ENCODE measurements around the gene XCR1. TPM values are rescaled to one million over a fixed set of nuclear protein-coding genes. Genes with fewer than 3 reads are reported as not detected.

Gene XCR1, protein sequence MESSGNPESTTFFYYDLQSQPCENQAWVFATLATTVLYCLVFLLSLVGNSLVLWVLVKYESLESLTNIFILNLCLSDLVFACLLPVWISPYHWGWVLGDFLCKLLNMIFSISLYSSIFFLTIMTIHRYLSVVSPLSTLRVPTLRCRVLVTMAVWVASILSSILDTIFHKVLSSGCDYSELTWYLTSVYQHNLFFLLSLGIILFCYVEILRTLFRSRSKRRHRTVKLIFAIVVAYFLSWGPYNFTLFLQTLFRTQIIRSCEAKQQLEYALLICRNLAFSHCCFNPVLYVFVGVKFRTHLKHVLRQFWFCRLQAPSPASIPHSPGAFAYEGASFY
- 0.05 TPM in 1 of 2 replicates, not detected in the other for total RNA-seq

DNA sequence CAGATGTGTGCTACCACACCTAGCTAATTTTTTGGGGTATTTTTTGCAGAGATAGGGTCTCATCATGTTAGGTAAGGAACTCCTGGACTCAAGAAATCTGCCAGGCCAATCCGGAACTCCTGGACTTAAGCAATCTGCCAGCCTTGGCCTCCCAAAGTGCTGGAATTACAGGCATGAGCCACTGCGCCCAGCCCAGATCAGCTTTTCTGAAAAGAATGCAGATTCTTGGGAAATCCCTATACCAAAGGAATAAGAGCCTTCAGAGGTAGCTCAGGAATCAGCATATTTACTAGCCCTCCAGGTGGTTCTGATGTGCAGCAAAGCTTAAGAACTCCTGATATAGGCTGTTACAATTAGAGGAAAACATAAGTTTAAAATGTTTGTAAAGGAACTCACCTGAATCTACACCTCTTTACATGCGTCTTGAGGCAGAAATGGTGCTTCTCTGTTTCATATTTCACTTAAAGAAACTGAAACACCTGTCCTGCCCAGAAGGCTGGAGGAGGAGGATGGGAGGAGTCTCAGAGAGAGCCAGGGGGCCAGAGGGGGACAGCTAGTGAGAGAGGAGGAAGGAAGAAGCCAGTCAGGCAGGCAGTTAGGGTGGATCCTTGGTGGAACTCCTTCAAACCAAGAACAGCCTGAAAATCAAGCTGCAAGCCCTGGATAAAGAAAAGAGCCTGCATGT lies at the start of gene XCR1:
TSS of gene XCR1 (minus strand) at position 463 of the 685 bp plus-strand sequence. CDS start 5,536 bp downstream, outside the sequence.
- peaks cover 7% of the 10 kb centered on the region for H3K36me3 Mint-ChIP-seq (ENCODE audit: low read depth)
- intact Hi-C loops (cut with micrococcal nuclease), result no loop called here

DNA sequence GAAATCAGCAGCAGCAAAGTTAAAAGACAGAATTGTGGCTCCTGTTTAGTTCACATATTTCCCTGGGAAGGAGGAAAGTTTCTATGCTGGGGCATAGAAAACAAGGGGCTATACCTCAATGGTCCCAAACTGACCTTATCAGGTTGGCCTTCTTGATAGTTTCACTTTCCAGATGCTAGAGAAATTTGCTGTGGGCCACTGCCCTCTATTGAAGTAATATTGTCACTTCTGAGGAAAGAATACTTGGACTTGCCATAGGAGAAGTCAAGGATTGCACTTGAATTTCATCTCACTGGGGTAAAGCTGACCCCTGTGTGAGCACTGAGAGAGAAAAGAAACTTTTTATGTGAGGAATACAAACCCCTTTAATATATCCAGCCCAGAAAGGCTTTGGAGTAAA lies 49.3 kb upstream of the XCR1 start:
- peaks cover 13% of the 10 kb centered on the region for H3K9me3 Mint-ChIP-seq
- no peak overlapping the region for H3K27ac Mint-ChIP-seq
- peaks cover 36% of the 10 kb centered on the region for H3K4me1 Mint-ChIP-seq
- peak; percentile 68 for DNase-seq
- peaks cover 18% of the 10 kb centered on the region for H3K27me3 Mint-ChIP-seq
- H3K36me3 Mint-ChIP-seq (ENCODE audit: low read depth), result peaks cover 12% of the 10 kb centered on the region
- H3K4me3 Mint-ChIP-seq, result no peak overlapping the region
- intact Hi-C loops (cut with micrococcal nuclease), result loop anchor here (5.0 kb wide), 1 partner anchor 564 kb away; no protein-coding TSS in a partner anchor

More for the DNA sequence above, at the start of gene XCR1:
- Mint-ChIP-seq H3K9me3 (peaks cover 9% of the 10 kb centered on the region), H3K27ac (peak within 1 kb of the TSS; percentile 36), H3K4me3 (no peak within 1 kb of the TSS), H3K4me1 (peaks cover 4% of the 10 kb centered on the region), H3K27me3 (peaks cover 18% of the 10 kb centered on the region)
- peak; percentile 43 for DNase-seq

DNA sequence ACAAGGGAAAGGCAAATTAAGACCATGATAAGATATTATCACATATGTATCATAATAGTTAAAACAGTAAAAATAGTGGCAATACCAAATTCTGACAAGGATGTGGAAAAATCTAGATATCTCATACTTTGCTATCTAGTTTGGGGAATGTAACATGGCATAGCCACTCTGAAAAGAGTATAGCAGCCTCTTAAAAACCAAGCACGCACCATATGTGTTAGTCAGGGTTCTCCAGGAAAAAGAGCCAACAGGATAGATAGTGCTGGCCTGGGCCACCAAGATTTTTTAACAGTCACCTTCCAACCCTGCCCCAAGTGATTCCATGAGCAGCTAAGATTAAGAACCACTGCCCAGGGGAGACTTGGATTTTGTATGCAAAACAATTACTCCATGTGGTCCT lies 48.5 kb upstream of the XCR1 start:
- peaks cover 19% of the 10 kb centered on the region for H3K36me3 Mint-ChIP-seq (ENCODE audit: low read depth)
- H3K4me3 Mint-ChIP-seq, result no peak overlapping the region
- no peak for DNase-seq
- H3K4me1 Mint-ChIP-seq, result peaks cover 42% of the 10 kb centered on the region
- peaks cover 20% of the 10 kb centered on the region for H3K9me3 Mint-ChIP-seq
- intact Hi-C loops (cut with micrococcal nuclease), result loop anchor here (5.0 kb wide), 1 partner anchor 564 kb away; no protein-coding TSS in a partner anchor
- no peak overlapping the region for H3K27ac Mint-ChIP-seq
- peaks cover 20% of the 10 kb centered on the region for H3K27me3 Mint-ChIP-seq

DNA sequence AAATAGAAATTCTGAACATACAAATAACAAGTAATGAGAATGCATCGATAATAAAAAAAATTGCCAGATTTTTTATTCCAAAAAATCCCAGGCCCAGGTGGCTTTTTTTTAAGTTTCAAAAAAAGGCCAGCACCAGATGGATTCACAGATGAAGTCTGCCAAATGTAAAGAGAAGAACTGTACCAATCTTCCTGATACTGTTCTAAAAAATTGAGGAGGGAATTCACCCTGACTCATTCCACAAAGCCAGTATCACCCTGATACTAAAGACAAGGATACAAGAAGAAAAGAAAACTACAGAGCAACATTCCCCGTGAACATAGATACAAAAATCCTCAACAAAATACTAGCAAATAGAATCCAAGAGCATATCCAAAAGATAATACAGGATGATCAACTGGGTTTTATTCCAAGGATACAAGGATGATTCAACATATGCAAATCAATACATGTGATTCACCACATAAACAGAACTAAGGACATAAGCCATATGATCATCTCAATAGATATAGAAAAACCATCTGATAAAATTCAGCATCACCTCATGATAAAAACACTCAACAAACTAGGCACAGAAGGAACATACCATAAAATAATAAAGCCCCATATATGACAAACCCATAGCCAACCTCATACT lies 44.1 kb upstream of the XCR1 start:
- Mint-ChIP-seq H3K4me3 (peak overlapping the region; percentile 47), H3K4me1 (peaks cover 56% of the 10 kb centered on the region), H3K27me3 (peaks cover 36% of the 10 kb centered on the region), H3K27ac (peak overlapping the region; percentile 68), H3K9me3 (peaks cover 21% of the 10 kb centered on the region), H3K36me3 (ENCODE audit: low read depth) (peaks cover 20% of the 10 kb centered on the region)
- intact Hi-C loops (cut with micrococcal nuclease), result loop anchor here (1.0 to 2.0 kb wide), 5 partner anchors 53 to 211 kb away; partner anchors contain the start of gene CXCR6
- no peak for DNase-seq

DNA sequence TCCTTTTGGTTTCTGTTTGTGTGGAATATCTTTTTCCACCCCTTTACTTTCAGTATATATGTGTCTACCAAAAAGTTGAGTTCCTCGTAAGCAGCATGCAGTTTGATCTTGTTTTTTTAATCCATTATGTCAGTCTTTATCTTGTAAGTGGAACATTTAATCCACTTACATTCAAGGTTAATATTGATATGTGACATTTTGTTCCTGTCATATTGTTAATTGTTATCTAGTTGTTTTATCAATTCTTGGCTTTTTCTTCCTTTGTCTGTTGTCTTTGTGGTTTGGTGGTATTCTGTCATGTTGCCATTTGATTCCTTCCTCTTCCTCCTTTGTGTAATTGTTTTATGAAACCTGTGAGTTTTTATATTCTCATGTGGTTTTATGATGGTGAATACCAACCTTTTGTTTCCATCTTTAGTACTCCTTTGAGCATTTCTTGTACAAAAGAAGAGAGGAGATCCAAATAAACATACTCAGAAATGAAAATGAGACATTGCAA lies 43.4 kb upstream of the XCR1 start:
- intact Hi-C loops (cut with micrococcal nuclease), result loop anchor here (1.0 to 2.0 kb wide), 7 partner anchors 52 to 210 kb away; partner anchors contain the start of gene CXCR6
- Mint-ChIP-seq H3K27ac (peak overlapping the region; percentile 68), H3K36me3 (ENCODE audit: low read depth) (peaks cover 20% of the 10 kb centered on the region), H3K9me3 (peaks cover 21% of the 10 kb centered on the region), H3K4me3 (peak overlapping the region; percentile 47), H3K27me3 (peaks cover 39% of the 10 kb centered on the region), H3K4me1 (peaks cover 58% of the 10 kb centered on the region)
- DNase-seq, result no peak

DNA sequence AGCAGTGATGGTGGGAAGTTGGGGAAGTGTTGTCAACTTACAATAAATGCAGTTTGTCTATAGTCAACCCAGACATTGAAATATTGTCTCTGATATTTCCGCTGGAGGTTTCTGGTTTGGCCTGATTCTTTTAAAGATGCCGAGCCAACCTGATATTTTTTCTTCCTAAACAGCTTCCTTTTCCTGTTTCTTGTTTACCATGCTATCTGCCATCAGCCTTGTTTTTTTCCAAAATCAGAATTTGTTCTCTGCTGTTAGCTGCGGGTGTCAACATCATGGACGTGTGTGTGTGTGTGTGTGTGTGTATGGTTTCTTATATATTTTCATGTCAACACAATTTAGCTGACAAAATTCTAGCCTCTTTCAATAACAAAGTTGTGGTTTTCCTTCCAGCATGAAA lies 41.2 kb upstream of the XCR1 start:
- DNase-seq, result peak; percentile 67
- Mint-ChIP-seq H3K4me3 (peak overlapping the region; percentile 16), H3K36me3 (ENCODE audit: low read depth) (peaks cover 18% of the 10 kb centered on the region), H3K4me1 (peaks cover 69% of the 10 kb centered on the region), H3K27me3 (peaks cover 39% of the 10 kb centered on the region), H3K27ac (peak overlapping the region; percentile 34), H3K9me3 (peaks cover 19% of the 10 kb centered on the region)
- intact Hi-C loops (cut with micrococcal nuclease), result no loop called here

DNA sequence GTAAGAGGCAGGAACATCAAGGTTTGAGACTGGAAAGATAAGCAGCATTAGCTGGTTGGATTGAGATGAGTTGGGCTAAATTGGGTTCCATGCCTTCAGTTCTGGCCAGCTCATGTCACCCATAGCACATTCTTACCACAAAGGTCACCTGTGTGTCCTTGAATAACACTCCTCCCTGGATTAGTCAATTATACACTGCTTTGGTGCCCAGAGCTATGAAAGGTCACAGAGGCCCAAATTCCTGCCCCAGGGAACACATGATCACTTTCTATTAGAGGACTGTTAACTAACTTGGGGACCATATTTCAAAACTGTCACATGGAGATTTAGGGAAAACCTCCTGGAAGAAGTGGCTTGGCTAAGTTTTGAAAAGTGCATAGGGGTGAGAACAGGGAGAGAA lies 40.1 kb upstream of the XCR1 start:
- peaks cover 41% of the 10 kb centered on the region for H3K27me3 Mint-ChIP-seq
- H3K36me3 Mint-ChIP-seq (ENCODE audit: low read depth), result peaks cover 9% of the 10 kb centered on the region
- intact Hi-C loops (cut with micrococcal nuclease), result no loop called here
- no peak for DNase-seq
- peaks cover 65% of the 10 kb centered on the region for H3K4me1 Mint-ChIP-seq
- no peak overlapping the region for H3K4me3 Mint-ChIP-seq
- H3K9me3 Mint-ChIP-seq, result peaks cover 10% of the 10 kb centered on the region
- H3K27ac Mint-ChIP-seq, result peak overlapping the region; percentile 6

DNA sequence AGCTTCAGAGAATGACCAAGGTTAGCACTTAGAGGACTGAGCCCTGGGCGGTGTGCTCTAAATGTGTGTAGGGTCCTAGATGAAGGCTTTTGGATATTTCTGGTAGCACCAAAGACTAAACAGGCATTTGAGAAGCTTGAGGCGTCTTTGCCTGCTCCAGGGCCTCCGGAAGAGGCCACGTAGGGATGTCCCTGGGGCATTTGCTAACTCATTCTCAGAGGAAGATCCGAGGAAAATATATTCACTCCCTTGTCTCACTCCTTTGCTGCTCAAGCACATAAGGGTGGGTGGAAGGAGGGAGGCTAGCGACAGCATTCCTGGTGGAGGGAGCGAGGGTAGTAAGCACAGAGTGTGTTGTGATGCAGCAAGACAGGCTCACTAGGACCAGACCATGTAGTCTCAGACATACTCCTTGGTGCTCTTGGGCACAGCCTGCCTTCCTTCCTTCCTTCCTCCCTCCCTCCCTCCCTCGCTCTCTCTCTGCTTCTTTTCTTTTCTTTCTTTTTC lies 38.5 kb upstream of the XCR1 start:
- DNase-seq, result no peak
- H3K27ac Mint-ChIP-seq, result peak overlapping the region; percentile 75
- peak overlapping the region; percentile 39 for H3K4me3 Mint-ChIP-seq
- intact Hi-C loops (cut with micrococcal nuclease), result loop anchor here (1.0 kb wide), 2 partner anchors 71 to 86 kb away; partner anchors contain the start of gene FYCO1
- H3K9me3 Mint-ChIP-seq, result peaks cover 6% of the 10 kb centered on the region
- peaks cover 49% of the 10 kb centered on the region for H3K27me3 Mint-ChIP-seq
- peaks cover 56% of the 10 kb centered on the region for H3K4me1 Mint-ChIP-seq
- peaks cover under 1% of the 10 kb centered on the region for H3K36me3 Mint-ChIP-seq (ENCODE audit: low read depth)

DNA sequence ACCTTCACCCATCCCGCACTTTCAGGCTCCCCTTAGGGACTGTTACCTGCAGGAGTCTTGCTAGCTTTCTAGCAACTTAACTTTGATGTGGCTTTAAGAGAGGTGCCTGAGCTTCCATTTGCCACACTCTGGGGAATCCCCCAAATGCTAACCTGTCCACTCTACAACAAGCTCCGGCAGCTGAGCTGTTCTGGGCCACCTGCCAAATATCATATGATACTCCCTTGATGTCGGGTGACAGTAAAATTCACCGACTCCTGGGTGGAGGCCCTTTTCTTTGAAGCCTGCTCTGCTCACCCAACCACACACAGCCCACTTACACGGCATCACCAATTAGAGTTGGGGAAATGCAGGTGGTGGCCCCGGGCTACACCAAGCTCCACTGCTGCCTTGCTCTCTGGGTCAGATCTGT lies 38.0 kb upstream of the XCR1 start:
- Mint-ChIP-seq H3K27ac (peak overlapping the region; percentile 68), H3K27me3 (peaks cover 53% of the 10 kb centered on the region), H3K4me3 (peak overlapping the region; percentile 39), H3K9me3 (peaks cover 6% of the 10 kb centered on the region), H3K36me3 (ENCODE audit: low read depth) (no peaks in the 10 kb centered on the region), H3K4me1 (peaks cover 51% of the 10 kb centered on the region)
- peak; percentile 93 for DNase-seq
- intact Hi-C loops (cut with micrococcal nuclease), result loop anchor here (1.0 kb wide), 2 partner anchors 70 to 85 kb away; partner anchors contain the start of gene FYCO1

DNA sequence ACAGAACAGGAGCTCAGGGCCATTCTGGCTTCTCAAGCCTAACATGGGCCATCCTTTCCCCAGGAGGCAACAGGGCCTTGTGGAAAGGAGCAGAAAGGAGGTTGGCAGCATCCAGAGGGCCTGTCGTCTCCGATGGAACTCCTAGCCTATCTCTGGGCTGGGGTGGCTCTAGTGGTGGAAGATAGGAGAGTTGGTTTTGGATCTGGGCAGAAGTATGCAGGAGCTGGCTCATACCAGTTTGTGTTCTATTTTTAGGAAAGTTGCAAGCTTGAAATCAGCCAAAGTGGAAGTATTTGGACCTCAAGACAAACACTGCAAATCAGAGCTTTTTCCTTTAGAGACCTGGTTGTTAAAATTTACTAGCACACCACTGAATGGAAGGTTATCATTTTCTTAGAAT lies 35.4 kb upstream of the XCR1 start:
- Mint-ChIP-seq H3K27ac (no peak overlapping the region), H3K4me3 (no peak overlapping the region), H3K4me1 (peaks cover 29% of the 10 kb centered on the region), H3K27me3 (peaks cover 63% of the 10 kb centered on the region), H3K9me3 (peaks cover 6% of the 10 kb centered on the region), H3K36me3 (ENCODE audit: low read depth) (no peaks in the 10 kb centered on the region)
- DNase-seq, result no peak
- intact Hi-C loops (cut with micrococcal nuclease), result no loop called here

DNA sequence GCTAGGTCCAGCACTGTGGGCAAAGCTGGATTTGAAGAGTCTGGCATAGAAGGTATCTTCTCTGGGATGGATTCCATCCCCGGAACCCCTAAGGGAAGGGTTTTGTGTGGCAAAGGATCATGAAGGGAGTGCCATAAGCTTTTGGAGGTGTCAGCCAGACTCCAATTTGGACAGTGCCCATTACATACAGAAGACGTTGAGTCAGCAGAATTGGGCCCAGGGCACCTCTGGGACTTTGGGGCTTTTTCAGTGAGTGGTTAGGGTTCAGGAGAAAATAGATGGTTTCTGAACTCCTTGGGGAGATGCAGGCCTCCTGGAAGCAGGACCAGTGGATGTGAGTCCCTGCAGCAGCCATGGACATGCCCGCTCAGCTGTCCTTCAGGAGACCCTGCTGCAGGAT lies 34.6 kb upstream of the XCR1 start:
- H3K27me3 Mint-ChIP-seq, result peaks cover 63% of the 10 kb centered on the region
- peaks cover 10% of the 10 kb centered on the region for H3K9me3 Mint-ChIP-seq
- H3K27ac Mint-ChIP-seq, result no peak overlapping the region
- peaks cover 21% of the 10 kb centered on the region for H3K4me1 Mint-ChIP-seq
- DNase-seq, result peak; percentile 47
- no peaks in the 10 kb centered on the region for H3K36me3 Mint-ChIP-seq (ENCODE audit: low read depth)
- intact Hi-C loops (cut with micrococcal nuclease), result no loop called here
- H3K4me3 Mint-ChIP-seq, result no peak overlapping the region

DNA sequence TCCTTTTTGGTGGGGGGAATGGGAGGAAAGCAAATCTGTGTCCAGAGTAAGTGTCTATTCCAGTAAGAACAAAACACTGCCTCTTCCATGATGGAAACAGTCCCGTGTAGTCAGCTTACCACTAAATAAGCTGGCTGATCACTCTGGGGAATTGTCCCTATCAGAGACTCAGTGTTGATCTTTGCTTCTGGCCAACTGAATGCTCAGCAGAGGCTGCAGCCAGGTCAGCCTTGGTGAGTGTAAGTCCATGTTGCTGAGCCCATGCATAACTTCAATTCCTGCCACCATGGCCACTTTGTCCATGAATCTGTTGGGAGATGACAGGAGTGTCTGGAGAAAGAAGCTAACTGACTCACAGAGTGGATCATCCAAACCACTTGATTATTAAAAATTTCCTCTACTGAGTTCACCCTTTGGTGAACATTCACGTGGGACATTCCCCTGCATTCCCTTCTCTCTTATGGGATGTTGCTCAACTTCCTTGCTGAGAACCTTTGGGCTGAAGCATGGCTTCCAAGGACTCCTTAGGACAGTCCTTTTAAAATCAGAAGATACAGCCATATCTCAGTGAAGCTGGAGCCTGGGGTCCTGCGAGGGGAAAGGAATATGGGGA lies 33.9 kb upstream of the XCR1 start:
- no peak overlapping the region for H3K4me3 Mint-ChIP-seq
- H3K4me1 Mint-ChIP-seq, result peaks cover 17% of the 10 kb centered on the region
- H3K27ac Mint-ChIP-seq, result no peak overlapping the region
- peaks cover 10% of the 10 kb centered on the region for H3K9me3 Mint-ChIP-seq
- intact Hi-C loops (cut with micrococcal nuclease), result no loop called here
- H3K27me3 Mint-ChIP-seq, result peaks cover 62% of the 10 kb centered on the region
- DNase-seq, result peak; percentile 48
- H3K36me3 Mint-ChIP-seq (ENCODE audit: low read depth), result no peaks in the 10 kb centered on the region

DNA sequence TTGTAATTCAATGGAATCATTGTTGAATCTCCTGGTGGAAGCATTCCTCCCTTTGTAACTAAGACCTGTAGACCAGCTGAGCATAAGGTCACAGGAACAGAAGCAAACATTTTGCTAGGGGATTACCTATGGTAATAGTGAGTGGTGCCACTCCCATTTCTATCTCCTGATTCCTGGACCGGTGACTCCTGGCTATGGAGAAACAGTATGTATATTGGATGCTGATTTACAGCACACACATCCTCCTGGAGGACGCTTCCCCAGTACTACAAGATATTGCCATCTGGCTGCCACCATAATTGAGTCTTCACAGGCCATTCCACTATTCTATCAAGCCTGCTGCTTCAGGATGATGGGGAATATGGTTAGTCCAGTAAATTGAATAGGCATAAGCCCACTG lies 33.3 kb upstream of the XCR1 start:
- Mint-ChIP-seq H3K4me1 (peaks cover 12% of the 10 kb centered on the region), H3K27me3 (peaks cover 62% of the 10 kb centered on the region), H3K4me3 (no peak overlapping the region), H3K36me3 (ENCODE audit: low read depth) (no peaks in the 10 kb centered on the region), H3K27ac (no peak overlapping the region), H3K9me3 (peaks cover 10% of the 10 kb centered on the region)
- intact Hi-C loops (cut with micrococcal nuclease), result no loop called here
- DNase-seq, result peak; percentile 48

Data from activated CD4-positive, alpha-beta T cell treated with anti-CD3 and anti-CD28 coated beads, Interleukin-2, amount 10 ng/mL, durations not matched to agents 24 days and 14 days (primary cell).